Prostate gland (tissue), 2 donors: Measurements from ENCODE around the gene SGCD.

ENCODE experiments used
- POLR2A ChIP-seq: fragments of 450-650 bp; IDR thresholded peaks from one replicate; pipeline ENCODE4 v1.6.1; 2016; ENCODE audit warnings: antibody characterized with exemption, mild to moderate bottlenecking
- POLR2AphosphoS5 ChIP-seq: sonication (generic); formaldehyde crosslinking; IDR thresholded peaks from one replicate; pipeline ENCODE4 v1.6.1; 2017; ENCODE audit warnings: antibody characterized with exemption
- TF ChIP-seq, protein P1 (sequence below), 4 experiments: fragments of 200-600 bp in 2 of 4; fragments of 450-650 bp in 2 of 4; sonication (generic) in 2 of 4; IDR thresholded peaks; 1 replicate in 3 of 4; 2 replicates in 1 of 4; pipeline ENCODE4 v1.5.1; 2016 to 2019; ENCODE audit warnings: antibody characterized with exemption in 4 of 4, mild to moderate bottlenecking in 2 of 4, moderate library complexity in 2 of 4

DNA sequence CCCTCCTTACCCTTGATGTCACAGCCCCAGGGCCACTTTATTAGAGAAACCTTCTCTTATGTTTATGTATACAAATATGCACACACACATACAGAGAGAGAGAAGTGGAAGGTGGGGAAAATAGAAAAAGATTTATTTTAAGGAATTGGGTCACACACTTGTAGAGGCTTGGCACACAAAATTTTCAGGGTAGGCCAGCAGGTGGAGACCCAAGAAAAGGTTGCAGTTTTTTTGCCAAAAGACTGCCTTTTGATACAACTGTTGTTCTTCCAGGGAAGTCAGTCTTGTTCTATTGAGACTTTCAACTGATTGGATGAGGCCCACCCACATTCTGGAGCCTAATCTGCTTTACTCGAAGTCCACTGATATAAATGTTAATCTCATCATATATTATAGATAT is 392.0 kb downstream of the SGCD start:
- TF ChIP-seq, protein P1, sequence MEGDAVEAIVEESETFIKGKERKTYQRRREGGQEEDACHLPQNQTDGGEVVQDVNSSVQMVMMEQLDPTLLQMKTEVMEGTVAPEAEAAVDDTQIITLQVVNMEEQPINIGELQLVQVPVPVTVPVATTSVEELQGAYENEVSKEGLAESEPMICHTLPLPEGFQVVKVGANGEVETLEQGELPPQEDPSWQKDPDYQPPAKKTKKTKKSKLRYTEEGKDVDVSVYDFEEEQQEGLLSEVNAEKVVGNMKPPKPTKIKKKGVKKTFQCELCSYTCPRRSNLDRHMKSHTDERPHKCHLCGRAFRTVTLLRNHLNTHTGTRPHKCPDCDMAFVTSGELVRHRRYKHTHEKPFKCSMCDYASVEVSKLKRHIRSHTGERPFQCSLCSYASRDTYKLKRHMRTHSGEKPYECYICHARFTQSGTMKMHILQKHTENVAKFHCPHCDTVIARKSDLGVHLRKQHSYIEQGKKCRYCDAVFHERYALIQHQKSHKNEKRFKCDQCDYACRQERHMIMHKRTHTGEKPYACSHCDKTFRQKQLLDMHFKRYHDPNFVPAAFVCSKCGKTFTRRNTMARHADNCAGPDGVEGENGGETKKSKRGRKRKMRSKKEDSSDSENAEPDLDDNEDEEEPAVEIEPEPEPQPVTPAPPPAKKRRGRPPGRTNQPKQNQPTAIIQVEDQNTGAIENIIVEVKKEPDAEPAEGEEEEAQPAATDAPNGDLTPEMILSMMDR (IDR thresholded peaks at IDR 0.05): no peak
- TF ChIP-seq POLR2A (no peak), POLR2AphosphoS5 (no peak)
